NCI-H446 (cell line): ENCODE data around the gene LIPN.
"Not testable (repeated sequence)": the region's sequence is repeated elsewhere in the genome, so short reads cannot be mapped to it uniquely, and the experiment has no call there.

ENCODE experiments used
- DNase-seq, 2 experiments: peaks; one replicate each; lab custom pipeline; 2025; lab: John Stamatoyannopoulos, UW

LIPN gene, protein sequence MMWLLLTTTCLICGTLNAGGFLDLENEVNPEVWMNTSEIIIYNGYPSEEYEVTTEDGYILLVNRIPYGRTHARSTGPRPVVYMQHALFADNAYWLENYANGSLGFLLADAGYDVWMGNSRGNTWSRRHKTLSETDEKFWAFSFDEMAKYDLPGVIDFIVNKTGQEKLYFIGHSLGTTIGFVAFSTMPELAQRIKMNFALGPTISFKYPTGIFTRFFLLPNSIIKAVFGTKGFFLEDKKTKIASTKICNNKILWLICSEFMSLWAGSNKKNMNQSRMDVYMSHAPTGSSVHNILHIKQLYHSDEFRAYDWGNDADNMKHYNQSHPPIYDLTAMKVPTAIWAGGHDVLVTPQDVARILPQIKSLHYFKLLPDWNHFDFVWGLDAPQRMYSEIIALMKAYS

DNA sequence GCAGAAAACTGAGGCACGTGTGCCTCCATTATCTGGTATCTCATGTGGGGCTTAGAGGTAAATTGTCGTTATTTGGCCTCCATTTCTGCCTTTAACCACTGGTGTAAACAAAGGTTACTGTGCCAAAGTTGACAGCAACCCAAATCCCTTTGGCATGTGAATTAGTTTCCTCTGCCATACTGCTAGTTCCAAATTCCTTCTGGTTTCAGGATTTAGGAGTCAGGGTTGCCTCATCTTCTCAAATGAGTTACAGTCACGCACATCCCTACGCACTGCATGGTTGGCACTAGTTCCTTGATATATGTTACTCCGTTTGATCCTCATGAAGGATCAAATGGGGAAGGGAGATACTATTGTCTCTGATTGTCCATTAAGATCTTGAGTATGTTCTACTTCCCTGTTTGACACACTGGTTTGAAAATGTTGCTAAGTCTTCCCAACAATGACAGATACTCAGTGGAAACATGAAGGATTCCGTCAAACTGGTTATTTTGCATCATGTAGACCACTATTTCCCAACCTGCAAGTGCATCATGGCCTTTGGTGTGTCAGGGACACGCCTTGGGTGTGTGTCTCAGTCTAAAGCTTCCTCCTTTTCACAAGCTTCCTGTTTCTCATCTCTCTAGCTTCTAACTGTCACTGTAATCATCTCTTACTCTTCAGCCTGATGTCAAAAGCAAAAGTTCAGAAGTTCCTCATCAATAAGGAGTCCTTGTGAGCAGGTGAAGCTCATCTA lies at the start of gene LIPN:
LIPN (plus strand) TSS at position 655 of the 736 bp plus-strand sequence. CDS start 1,386 bp downstream, outside the sequence.
- no peak for DNase-seq

DNA sequence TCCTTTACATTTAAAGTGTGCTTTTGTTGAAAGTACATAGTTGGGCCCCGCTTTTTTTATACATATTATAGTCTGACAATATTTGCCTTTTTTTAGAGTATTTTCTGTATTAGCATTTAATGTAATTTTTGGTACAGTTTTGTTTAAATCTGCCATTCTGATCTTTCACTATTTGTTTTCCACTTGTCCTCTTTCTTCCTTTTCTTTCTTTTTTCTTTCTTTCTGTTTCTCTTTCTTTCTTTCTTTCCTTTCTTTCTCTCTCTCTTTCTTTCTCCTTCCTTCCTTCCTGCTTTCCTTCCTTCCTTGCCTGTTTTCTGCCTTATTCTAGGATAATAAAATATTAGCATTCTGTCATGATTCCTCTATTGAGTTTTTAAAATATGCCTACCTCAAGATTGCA lies 44.3 kb upstream of the LIPN start:
- DNase-seq = no peak

DNA sequence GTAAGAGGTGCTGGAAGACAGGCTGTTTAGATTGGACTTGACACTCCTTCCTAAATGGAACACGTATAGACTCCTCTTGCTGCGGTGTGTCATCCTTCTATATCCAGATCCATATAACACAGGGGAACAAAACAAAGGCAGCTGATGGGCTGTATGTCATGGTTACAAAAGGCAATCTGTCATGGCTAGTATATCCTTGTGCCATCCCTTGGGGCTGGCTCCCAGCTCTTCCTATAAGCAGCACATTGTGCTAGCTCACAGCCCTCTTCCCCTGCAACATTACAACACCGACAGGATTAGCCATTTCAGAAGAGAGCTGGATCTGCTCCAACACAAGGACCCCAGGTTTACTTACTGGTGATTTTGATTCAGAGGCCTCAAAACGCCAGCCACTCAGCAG lies 38.4 kb upstream of the LIPN start:
- DNase-seq = no peak

DNA sequence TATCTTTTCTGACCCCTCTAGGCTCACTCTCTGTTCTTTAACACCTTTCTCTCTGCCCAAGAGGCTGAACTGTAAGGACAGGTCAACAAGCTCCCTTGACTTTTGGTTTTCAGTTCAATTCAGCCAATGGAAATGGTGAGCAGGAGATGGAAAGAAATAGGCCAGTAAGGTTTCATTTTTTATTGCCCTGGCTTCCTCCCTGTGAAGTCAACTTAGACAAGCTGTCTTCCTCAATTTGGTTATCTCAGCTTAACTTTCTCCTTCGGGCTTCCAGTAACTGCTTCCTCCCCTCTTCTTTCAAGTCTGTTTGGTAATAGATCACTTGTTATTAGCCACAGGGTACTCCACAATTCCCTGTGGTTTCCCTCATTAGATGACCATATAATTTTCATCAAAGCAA lies 34.0 kb upstream of the LIPN start:
- DNase-seq = no peak

DNA sequence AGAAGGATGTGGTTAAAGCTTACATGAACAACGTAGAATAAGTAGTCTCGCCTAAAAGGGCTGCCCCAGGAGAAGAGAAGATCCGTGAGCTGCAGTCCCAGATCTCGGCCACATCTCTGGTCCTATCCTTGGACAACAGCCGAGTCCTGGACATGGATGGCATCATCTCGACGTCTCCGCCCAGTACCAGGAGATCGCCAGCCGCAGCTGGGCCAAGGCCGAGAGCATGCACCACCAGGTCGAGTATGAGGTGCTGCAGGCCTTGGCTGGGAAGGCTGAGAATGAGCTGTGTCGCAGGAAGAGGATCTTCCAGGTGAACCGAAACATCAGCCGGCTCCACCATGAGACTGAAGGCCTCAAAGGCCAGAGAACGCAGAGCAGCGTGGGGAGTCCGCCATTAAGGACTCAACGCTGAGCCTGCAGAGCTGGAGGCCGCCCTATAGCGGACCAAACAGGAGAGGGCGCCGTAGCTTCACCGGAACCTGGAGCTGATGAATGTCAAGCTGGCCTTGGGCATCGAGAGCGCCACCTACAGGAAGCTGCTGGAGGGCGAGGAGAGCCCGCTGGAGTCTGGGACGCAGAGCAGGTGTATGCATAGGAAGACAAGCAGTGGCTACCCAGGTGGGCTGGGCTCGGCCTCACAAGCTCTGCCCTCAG lies 31.6 kb upstream of the LIPN start:
- DNase-seq = no peak

DNA sequence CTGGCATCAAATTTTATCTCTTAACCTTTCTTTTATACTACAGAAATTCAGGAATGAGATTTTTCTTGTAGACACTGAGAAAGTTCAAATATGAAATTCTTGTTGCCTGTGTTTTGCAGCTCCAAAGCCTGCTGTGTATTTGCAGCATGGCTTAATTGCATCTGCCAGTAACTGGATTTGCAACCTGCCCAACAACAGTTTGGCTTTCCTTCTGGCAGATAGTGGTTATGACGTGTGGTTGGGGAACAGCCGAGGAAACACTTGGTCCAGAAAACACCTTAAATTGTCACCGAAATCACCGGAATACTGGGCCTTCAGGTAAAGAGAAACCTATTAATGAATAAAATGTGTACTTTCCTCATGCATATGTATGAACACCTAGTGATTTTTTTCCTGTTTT lies 29.0 kb upstream of the LIPN start:
- DNase-seq = no peak

DNA sequence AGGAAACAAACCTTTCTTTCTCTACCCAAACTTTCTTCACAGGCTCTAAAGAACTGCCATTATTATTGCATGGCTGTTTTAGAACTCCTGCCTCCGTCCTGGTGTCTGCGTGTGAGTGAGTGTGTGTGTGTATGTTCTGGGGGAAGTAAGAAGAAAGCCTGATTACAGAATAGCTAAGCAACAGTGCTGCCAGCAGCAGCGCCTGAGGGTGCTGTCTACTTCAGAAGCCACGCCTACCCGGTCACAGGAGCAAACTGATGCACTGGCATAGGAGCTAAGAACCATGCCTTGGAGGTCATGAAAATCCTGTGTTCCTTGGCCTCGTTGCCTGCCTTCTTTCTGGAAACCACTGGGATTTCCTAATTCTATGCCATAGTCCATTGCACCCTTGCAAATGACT lies 28.5 kb upstream of the LIPN start:
- no peak for DNase-seq

DNA sequence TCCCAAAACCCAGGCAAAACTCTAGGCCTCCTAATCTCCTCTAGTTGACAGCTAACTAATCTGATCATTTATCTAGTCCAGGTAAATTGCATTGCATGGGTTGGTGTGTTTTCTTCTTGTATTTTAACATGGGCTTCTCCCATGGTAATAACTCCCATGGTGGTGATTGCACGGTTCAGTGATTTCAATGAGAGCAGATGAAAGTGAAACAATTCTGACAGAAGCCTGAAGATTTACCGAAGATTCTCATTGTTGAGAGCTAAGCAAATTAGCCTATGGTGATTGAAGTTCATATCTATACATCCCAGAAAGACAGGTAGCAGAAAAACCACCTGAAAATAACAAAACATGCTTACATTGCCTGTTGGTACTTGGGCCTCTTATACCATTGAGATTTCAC lies 26.6 kb upstream of the LIPN start:
- DNase-seq = no peak

DNA sequence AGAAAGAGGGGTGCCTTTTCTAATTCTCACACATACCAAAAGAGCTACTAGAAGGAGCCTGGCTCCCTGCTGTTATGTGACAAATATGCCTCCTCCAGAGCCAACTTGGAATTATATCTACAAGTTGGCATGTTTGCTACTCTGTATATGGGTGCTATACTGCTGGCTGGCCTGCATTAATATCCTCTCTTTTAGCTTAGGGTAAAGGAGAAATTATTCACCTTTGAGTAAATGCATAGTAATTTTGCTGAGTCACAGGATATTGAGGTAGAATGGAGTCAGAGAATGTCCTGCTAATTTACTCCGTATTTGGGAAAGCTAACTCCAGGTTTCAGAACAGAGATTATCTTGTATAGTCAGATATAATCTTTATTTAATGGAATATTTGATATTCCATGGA lies 24.2 kb upstream of the LIPN start:
- no peak for DNase-seq

DNA sequence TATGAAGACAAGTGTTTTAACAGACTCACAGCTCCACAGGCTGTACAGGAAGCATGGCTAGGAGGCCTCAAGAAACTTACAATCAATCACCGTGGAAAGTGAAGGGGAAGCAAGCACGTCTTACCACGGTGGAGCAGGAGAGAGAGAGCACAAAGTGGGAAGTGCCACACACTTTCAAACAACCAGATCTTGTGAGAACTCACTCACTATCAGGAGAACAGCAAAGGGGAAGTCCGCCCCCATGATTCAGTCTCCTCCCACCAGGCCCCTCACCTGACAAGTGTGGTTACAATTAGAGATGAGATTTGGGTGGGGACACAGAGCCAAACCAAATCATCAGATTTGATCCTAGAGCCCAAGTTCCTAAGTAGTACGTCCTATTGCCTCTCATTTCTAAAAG lies 17.9 kb upstream of the LIPN start:
- DNase-seq = not testable (repeated sequence)

DNA sequence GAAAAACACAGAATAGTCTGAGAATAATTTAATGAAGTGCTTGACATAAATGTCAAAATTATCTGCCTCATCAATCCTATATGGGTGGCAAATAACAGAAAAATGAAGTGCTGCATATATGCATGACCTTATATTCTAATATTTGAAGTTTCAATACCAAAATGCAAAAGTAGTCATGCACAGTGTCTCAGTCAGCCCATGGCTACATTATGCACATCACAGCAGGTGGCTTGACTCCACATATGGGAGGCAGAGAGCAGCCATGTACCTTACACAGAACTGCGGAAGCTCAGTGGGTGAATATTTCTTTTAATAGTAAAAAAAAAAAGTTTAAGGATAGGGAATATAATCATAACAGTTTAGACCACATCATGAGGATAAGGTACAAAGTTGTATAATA lies 17.4 kb upstream of the LIPN start:
- no peak for DNase-seq

DNA sequence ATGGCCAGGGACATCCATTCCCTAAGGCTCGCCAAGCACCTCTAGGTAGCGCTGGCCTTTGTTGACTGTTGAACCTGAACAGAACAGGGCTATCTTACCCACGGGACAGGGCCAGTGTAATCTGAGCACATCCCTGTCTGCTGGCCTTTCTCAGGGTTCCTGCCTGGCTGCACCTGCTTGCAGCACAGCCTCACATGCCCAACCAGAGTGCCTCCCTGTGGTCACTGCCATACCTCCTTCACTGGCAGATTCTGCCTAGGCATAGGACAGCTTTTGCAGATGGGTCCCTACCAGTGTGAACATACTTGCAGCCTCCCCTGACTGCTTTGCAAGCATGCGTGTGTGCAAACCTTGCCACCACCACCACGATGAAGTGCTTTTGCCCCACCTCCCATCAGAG lies 15.8 kb upstream of the LIPN start:
- DNase-seq = no peak

DNA sequence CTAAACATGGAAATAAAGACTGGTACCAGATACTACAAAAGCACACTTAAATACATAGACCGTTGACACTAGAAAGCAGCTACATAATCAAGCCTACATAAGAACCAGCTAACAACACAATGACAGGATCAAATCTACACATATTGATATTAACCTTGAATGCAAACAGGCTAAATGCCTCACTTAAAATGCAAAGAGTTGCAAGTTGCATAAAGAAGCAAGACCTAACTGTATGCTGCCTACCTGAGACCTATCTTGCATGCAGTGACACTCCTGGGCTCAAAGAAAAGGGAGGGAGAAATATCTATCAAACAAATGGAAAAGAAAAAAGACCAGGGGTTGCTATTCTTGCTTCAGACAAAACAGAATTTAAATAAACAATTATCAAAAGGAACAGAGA lies 14.2 kb upstream of the LIPN start:
- DNase-seq = no peak

DNA sequence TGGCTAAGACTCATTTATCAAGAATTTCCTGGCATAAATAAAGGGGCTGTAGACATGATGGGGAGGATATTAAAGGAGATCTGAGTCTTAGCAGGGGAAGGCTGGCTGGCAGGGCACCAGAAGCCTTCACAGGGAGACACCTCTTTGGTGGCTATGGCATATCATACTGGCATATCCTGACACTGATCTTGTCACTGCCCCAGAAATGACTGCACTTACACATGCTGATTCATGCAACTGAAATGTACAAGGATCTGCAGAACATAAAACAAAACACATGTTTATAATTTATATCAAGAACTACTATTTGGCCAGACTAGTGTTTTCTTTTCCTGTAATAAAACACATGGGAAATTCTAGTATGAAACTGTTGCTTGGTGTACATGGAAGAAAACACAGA lies 5.5 kb upstream of the LIPN start:
- DNase-seq = no peak

DNA sequence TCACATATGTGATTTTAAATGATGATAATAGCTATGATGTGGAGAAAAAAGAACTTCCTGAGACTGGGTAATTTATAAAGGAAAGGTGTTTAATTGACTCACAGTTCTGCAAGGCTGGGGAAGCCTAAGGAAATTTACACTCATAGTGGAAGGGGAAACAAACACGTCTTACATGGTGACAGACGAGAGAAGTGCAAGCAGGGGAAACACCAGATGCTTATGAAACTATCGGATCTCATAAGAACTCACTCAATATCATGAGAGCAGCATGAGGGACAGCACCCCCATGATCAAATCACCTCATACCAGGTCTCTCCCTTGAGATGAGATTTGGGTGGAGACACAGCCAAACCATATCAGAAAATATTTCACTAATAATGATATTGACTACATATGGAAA lies 4.1 kb upstream of the LIPN start:
- no peak for DNase-seq

DNA sequence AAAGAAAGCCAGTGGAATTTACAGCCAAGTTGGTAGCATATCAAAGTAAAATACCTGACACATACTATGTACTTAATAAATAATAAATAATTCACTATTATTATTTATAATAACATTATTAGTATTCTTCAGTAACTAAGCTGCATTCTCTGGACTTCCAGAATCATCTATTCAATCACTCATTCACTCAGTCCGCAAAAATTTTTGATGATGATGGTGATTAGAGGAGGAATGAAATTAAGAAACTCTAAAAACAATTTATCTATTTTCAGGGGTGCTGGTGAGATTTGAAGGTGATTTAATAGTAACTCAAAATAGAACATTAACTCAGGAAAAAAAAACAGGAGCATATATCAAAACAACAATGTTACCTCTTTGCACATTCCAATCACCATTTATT lies 3.2 kb upstream of the LIPN start:
- DNase-seq = no peak

DNA sequence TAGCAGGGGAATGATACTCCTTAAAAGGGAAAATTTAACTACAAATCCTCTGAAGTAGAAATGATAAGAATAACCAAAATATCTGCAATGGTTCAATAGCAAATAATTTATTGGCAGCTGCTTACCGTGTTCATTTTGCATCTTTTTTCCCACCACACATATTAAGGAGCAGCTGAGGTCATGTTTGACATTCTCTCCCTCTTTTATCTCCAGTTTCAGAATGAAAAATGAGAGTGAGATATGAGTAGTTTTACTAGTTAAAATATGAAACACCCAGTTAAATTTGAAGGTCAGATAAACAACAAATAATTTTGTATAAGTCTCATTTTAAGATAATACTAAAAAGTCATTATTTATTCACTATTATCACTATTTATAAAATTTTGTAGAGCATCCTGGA lies 3.1 kb downstream of the LIPN start:
- no peak for DNase-seq

DNA sequence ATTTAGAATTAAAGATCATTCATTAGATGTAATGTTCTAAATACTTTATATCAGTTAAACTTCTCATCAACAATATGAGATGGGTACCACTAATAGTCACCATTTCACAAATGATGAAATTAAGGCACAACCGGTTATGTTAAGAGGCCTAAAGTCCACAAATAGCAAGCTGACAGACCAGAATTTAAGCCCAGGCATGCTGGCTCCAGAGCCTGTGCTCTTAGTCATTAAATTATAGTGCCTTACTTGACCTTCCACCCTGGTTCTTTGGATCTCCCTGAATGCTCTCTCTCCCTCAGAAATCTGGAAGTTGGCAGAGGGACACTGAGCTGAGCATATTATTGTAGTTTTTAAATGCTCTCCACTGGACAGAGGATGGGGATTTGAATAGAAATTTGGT lies 3.6 kb downstream of the LIPN start:
- DNase-seq = no peak

DNA sequence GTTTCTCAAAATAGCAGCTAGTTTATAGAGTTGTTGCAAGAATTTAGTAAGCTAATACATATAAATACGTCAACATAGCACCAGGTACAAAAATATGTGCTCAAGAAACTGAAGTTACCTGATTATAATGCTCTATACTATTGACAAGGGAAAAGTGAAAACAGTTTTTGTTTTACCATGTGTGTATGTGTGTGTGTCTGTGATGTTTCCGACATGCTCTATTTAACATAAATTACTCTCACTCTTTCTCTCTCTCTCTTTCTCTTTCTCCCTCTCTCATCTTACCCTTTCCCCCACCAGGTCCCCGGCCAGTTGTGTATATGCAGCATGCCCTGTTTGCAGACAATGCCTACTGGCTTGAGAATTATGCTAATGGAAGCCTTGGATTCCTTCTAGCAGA lies 4.3 kb downstream of the LIPN start:
- no peak for DNase-seq

DNA sequence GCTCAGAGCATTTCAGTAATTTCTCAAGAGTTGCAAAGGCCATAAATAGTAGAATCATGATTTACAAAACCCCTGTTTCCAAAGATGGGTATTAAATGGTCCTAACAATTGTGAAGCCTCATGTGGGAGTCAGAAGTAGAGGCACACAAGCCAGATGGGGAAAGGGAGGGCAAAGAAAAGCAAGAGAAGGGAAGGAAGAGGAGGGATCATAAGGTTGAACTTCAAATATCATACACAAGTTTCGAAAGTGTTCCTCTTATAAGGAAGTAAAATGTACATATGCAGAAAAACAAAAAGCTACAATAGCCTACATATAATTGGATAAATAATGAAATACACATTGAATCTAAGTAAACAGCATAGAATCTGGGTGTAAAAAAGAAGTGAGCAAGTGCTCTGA lies 6.0 kb downstream of the LIPN start:
- no peak for DNase-seq

DNA sequence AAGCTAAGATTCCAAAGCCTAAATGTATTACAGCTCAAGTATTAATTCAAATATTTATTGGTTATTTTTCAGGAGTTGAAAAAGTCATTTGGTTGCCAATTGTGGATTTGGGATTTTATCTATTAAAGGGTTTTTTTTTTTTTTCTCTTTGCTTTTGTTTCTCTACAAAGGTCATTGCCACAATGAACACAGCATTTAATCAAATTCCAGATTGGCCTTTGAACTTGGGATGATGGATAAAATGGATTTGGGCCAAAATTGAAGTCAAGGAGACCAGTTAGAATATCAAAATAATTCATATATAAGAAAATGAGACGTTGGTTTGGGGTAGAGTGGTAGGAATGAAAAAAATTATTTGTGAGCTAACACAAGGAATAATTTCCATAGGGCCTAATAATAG lies 9.6 kb downstream of the LIPN start:
- DNase-seq = no peak

DNA sequence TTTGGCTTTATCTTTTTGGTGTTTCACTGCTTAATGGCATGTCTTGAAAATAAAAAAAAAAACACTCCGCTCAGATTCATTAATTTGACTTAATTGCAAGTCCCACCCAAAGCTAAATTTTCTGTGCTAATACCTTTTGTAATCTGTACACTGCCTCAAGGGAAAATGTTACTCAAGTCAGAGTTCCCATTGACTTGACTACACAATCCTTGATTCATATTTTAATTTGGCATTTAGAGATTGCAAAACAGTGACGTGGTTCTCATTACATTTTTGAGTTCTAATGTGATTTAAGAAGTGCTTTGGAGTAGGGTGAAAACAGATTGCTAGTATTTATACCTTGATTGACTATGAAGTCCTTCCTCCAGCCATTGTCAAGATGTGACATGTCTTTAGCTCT lies 21.4 kb downstream of the LIPN start:
- DNase-seq = no peak

DNA sequence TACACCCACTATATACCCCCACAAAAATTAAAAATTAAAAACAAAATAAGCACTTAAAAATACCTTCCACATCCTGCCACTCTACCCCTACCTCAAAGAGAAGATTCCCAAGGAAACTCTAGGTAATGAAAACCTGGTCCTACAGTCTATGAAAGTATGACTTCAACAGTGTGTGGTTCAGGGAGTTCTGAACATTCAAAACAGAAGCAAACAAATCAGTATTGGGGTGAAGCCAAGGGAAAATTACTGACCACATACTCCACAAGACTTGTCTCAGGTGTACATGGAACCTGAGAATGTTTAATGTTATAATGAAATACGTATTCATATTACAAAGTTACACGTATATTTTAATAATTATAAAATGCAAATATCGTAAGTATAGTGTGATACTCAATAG lies 22.4 kb downstream of the LIPN start:
- no peak for DNase-seq
